ENCODE results near the gene HEXIM2.
"Not testable (repeated sequence)": the region's sequence is repeated elsewhere in the genome, so short reads cannot be mapped to it uniquely, and the experiment has no call there.

The HEXIM2 gene

DNA sequence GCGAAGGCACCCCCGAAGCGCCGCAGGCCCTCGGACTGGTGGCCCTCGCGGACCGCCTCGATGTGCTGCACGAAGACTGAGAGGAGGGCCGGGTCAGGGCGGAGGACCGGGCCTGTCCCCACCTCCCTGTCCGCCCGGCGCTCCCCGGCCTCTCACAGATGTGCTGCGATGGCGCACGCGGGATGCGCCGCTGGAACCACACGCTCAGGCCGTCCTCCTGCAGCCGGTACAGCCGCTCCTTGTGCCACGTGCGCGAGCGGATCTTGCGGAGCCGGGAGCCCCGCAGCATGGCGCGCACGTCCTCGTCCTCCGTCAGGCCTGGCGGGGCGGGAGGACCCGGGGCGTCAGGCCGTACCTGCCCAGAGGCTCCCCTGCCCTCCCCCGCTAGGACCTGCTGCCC, 40.6 kb upstream of the HEXIM2 start:
- H3K4me2 ChIP-seq (ENCODE audit: low read depth, low read length, poor library complexity, severe bottlenecking), result no peak overlapping the region

GRCh38 chr17:45123076-45123770, 38.5 kb upstream of the HEXIM2 start:
- no peak for TF ChIP-seq EZH2phosphoT487 (conservative IDR thresholded peaks at IDR 0.05; ENCODE audit: low read length)
- TF ChIP-seq CTCF (IDR thresholded peaks at IDR 0.05; ENCODE audit: insufficient read depth, low read length, poor library complexity, severe bottlenecking), result no peak
- Histone ChIP-seq H3F3A (ENCODE audit: insufficient read depth) (no peaks in the 10 kb centered on the region), H4K20me1 (ENCODE audit: low read depth, low read length) (no peaks in the 10 kb centered on the region), H3K9me3 (ENCODE audit: insufficient read depth, low read length) (no peaks in the 10 kb centered on the region), H3K9me2 (replicated peaks; ENCODE audit: insufficient read depth, low read length) (no peaks in the 10 kb centered on the region), H3K4me3 (ENCODE audit: insufficient read depth, low read length, poor library complexity, severe bottlenecking) (no peak overlapping the region), H3K27me3 (ENCODE audit: low read length) (no peaks in the 10 kb centered on the region), H3K4me2 (ENCODE audit: low read depth, low read length, poor library complexity, severe bottlenecking) (no peak overlapping the region), H3K79me2 (ENCODE audit: insufficient read depth, low read length) (no peaks in the 10 kb centered on the region), H3K36me3 (ENCODE audit: low read length) (no peaks in the 10 kb centered on the region), H3K27ac (ENCODE audit: low read depth, low read length) (no peak overlapping the region), H3K9ac (ENCODE audit: low read length) (no peak overlapping the region), H2AFZ (ENCODE audit: low read depth, low read length, severe bottlenecking) (no peak overlapping the region)

More for the DNA sequence above, 40.6 kb upstream of the HEXIM2 start:
- no peaks in the 10 kb centered on the region for H3K79me2 ChIP-seq (ENCODE audit: insufficient read depth, low read length)
- H3K27me3 ChIP-seq (ENCODE audit: low read length), result no peaks in the 10 kb centered on the region
- no peaks in the 10 kb centered on the region for H4K20me1 ChIP-seq (ENCODE audit: low read depth, low read length)
- no peak overlapping the region for H3K27ac ChIP-seq (ENCODE audit: low read depth, low read length)
- TF ChIP-seq EZH2phosphoT487 (conservative IDR thresholded peaks at IDR 0.05; ENCODE audit: low read length), result no peak
- no peak for TF ChIP-seq CTCF (IDR thresholded peaks at IDR 0.05; ENCODE audit: insufficient read depth, low read length, poor library complexity, severe bottlenecking)
- no peaks in the 10 kb centered on the region for H3K9me3 ChIP-seq (ENCODE audit: insufficient read depth, low read length)
- no peaks in the 10 kb centered on the region for H3K36me3 ChIP-seq (ENCODE audit: low read length)
- H3K9me2 ChIP-seq (replicated peaks; ENCODE audit: insufficient read depth, low read length), result no peaks in the 10 kb centered on the region
- no peak overlapping the region for H3K9ac ChIP-seq (ENCODE audit: low read length)
- H3K4me3 ChIP-seq (ENCODE audit: insufficient read depth, low read length, poor library complexity, severe bottlenecking), result no peak overlapping the region
- H2AFZ ChIP-seq (ENCODE audit: low read depth, low read length, severe bottlenecking), result no peak overlapping the region
- no peaks in the 10 kb centered on the region for H3F3A ChIP-seq (ENCODE audit: insufficient read depth)

DNA sequence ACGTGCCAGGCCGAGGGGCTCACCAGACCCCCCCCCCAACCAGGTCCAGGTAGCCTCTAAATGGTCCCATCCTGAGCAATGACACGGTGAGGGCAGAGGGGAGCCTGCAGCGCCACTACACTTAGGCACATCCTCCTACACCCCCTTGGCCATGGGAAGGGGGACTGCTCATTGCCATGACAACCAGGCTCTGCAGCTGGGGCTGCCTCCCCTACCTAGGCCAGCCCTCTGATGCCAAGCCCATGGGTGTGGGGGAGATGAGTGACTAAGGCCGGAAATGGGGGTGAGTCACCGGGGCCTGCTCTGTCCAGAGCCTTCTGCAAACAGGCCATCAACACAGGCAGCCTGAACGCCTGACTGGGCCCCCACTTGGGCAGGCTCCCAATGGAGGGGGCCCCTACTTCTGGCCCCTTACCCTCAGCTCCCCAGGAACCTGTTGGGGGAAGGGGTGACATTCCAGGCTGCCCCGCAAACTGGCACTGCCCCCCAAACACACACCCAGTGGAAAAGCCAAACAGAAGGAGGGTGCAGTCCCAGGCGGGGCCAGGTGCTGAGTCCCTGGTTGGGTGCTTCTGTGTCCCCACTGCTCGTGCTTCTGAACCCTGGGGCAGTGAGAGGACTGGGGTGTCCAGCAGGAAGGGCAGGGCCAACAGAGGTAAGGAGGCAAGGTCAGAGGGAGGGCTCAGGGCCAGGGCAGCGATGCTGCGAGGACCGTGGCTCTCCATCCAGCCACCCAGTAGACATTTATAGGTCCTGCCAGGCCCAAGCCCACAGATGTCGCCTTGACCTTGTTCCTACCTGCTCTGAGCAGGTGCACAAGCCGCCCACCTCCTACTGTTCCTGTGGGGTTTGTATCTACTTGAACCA, 37.5 kb upstream of the HEXIM2 start:
- no peak for TF ChIP-seq CTCF (IDR thresholded peaks at IDR 0.05; ENCODE audit: insufficient read depth, low read length, poor library complexity, severe bottlenecking)
- no peak for TF ChIP-seq EZH2phosphoT487 (conservative IDR thresholded peaks at IDR 0.05; ENCODE audit: low read length)
- Histone ChIP-seq H3F3A (ENCODE audit: insufficient read depth) (no peaks in the 10 kb centered on the region), H3K9me3 (ENCODE audit: insufficient read depth, low read length) (no peaks in the 10 kb centered on the region), H3K9ac (ENCODE audit: low read length) (no peak overlapping the region), H3K27ac (ENCODE audit: low read depth, low read length) (no peak overlapping the region), H4K20me1 (ENCODE audit: low read depth, low read length) (no peaks in the 10 kb centered on the region), H3K36me3 (ENCODE audit: low read length) (no peaks in the 10 kb centered on the region), H3K27me3 (ENCODE audit: low read length) (no peaks in the 10 kb centered on the region), H3K4me3 (ENCODE audit: insufficient read depth, low read length, poor library complexity, severe bottlenecking) (no peak overlapping the region), H2AFZ (ENCODE audit: low read depth, low read length, severe bottlenecking) (no peak overlapping the region), H3K9me2 (replicated peaks; ENCODE audit: insufficient read depth, low read length) (no peaks in the 10 kb centered on the region), H3K4me2 (ENCODE audit: low read depth, low read length, poor library complexity, severe bottlenecking) (no peak overlapping the region), H3K79me2 (ENCODE audit: insufficient read depth, low read length) (no peaks in the 10 kb centered on the region)

DNA sequence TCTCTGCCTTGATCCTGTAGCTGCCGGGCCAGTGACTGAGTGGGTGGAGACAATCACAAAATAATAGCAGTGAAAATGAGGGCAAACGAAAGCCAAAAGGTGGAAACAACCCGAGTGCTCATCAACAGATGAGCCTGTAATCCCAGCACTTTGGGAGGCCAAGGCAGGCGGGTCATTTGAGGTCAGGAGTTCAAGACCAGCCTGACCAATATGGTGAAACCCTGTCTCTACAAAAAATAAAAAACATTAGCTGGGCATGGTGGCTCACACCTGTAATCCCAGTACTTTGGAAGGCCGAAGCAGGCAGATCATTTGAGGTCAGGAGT, 36.9 kb upstream of the HEXIM2 start:
- not testable (repeated sequence) for H3K27ac ChIP-seq (ENCODE audit: low read depth, low read length); H3K9me3 ChIP-seq (ENCODE audit: insufficient read depth, low read length); H3K79me2 ChIP-seq (ENCODE audit: insufficient read depth, low read length); H4K20me1 ChIP-seq (ENCODE audit: low read depth, low read length); H2AFZ ChIP-seq (ENCODE audit: low read depth, low read length, severe bottlenecking); H3K4me2 ChIP-seq (ENCODE audit: low read depth, low read length, poor library complexity, severe bottlenecking); H3K36me3 ChIP-seq (ENCODE audit: low read length); H3F3A ChIP-seq (ENCODE audit: insufficient read depth); H3K9me2 ChIP-seq (replicated peaks; ENCODE audit: insufficient read depth, low read length); H3K27me3 ChIP-seq (ENCODE audit: low read length); H3K4me3 ChIP-seq (ENCODE audit: insufficient read depth, low read length, poor library complexity, severe bottlenecking); H3K9ac ChIP-seq (ENCODE audit: low read length)
